ENCODE results near the gene DCLK1.

Gene DCLK1

GRCh38 chr13:35794734-35795389 is 336.3 kb downstream of the DCLK1 start:
- TF ChIP-seq CTCF (IDR thresholded peaks at IDR 0.05; ENCODE audit: insufficient read depth, low read length, missing control alignments) = no peak

GRCh38 chr13:35793823-35794222 is 337.4 kb downstream of the DCLK1 start:
- H3K4me3 ChIP-seq (ENCODE audit: low read depth, low read length) = no peak overlapping the region

More at GRCh38 chr13:35794734-35795389, 336.3 kb downstream of the DCLK1 start:
- no peak for DNase-seq (ENCODE audit: low read depth, low spot score)
- ChIA-PET CTCF (interaction anchor here (0.9 to 1.0 kb wide), 3 partner anchors 11 to 73 kb away, joined by 3 to 4 read pairs (median 3); no protein-coding TSS in a partner anchor), POLR2A (no interaction called here)
- H3K4me3 ChIP-seq (ENCODE audit: low read depth, low read length) = no peak overlapping the region

GRCh38 chr13:35792911-35793310 is 338.3 kb downstream of the DCLK1 start:
- POLR2A ChIA-PET = no interaction called here
- DNase-seq (ENCODE audit: low read depth, low spot score) = no peak
- no peak for TF ChIP-seq CTCF (IDR thresholded peaks at IDR 0.05; ENCODE audit: insufficient read depth, low read length, missing control alignments)
- CTCF ChIA-PET = interaction anchor here (0.9 to 3.4 kb wide), 10 partner anchors 9 to 161 kb away, joined by 3 to 13 read pairs (median 4); no protein-coding TSS in a partner anchor
- no peak overlapping the region for H3K4me3 ChIP-seq (ENCODE audit: low read depth, low read length)

More at GRCh38 chr13:35793823-35794222, 337.4 kb downstream of the DCLK1 start:
- CTCF ChIA-PET = interaction anchor here (1.0 to 3.4 kb wide), 9 partner anchors 10 to 162 kb away, joined by 3 to 13 read pairs (median 4); no protein-coding TSS in a partner anchor
- POLR2A ChIA-PET = no interaction called here
- no peak for TF ChIP-seq CTCF (IDR thresholded peaks at IDR 0.05; ENCODE audit: insufficient read depth, low read length, missing control alignments)
- no peak for DNase-seq (ENCODE audit: low read depth, low spot score)

- H3K4me3 ChIP-seq (ENCODE audit: low read depth, low read length) = no peak overlapping the region
- no peak for TF ChIP-seq CTCF (IDR thresholded peaks at IDR 0.05; ENCODE audit: insufficient read depth, low read length, missing control alignments)
- no peak for DNase-seq (ENCODE audit: low read depth, low spot score)
- ChIA-PET POLR2A (no interaction called here), CTCF (interaction anchor here (0.9 to 3.4 kb wide), 6 partner anchors 8 to 162 kb away, joined by 3 to 13 read pairs (median 6); no protein-coding TSS in a partner anchor)
These were observed 339.2 kb downstream of the DCLK1 start for GRCh38 chr13:35792021-35792420.

- H3K4me3 ChIP-seq (ENCODE audit: low read depth, low read length) = no peak overlapping the region
- CTCF ChIA-PET = interaction anchor here (0.6 to 3.4 kb wide), 4 partner anchors 11 to 160 kb away, joined by 4 to 13 read pairs (median 8); no protein-coding TSS in a partner anchor
- DNase-seq (ENCODE audit: low read depth, low spot score) = no peak
- TF ChIP-seq CTCF (IDR thresholded peaks at IDR 0.05; ENCODE audit: insufficient read depth, low read length, missing control alignments) = no peak
- POLR2A ChIA-PET = no interaction called here
These were observed 339.9 kb downstream of the DCLK1 start for GRCh38 chr13:35791184-35791851.
